Small intestine (tissue), 16 donors: ENCODE results near the gene ZFP69B. TPM values are rescaled to one million over a fixed set of nuclear protein-coding genes. Genes with fewer than 3 reads are reported as not detected.

ENCODE experiments used
- DNase-seq, 2 donors: peaks; one replicate each; pipeline versions ENCODE4 v3.0.0 to v3.0.0-alpha.2; 2013
- FAIRE-seq: peaks from 2 replicates; lab custom pipeline; 2012; peaks lifted over from hg19 to GRCh38; lab: Jason Lieb, UNC
- H3K27ac ChIP-seq, 3 donors: one replicate each; pipeline ENCODE4 v1.5.1; 2013; ENCODE audit warnings: low read length in 2 of 3, mild to moderate bottlenecking in 2 of 3, control low read depth in 1 of 3, inconsistent platforms in 1 of 3, low read depth in 1 of 3, moderate library complexity in 1 of 3
- H3K27me3 ChIP-seq, 3 donors: one replicate each; pipeline ENCODE4 v1.6.1; 2013; ENCODE audit warnings: low read length in 3 of 3, inconsistent platforms in 1 of 3; ENCODE audit not compliant: control insufficient read depth in 3 of 3, insufficient read depth in 3 of 3
- H3K36me3 ChIP-seq, 3 donors: one replicate each; pipeline ENCODE4 v1.6.1; 2013; ENCODE audit warnings: low read length in 3 of 3, inconsistent platforms in 1 of 3, low read depth in 1 of 3, mild to moderate bottlenecking in 1 of 3, moderate library complexity in 1 of 3; ENCODE audit not compliant: control insufficient read depth in 3 of 3, insufficient read depth in 2 of 3
- H3K4me1 ChIP-seq, 3 donors: one replicate each; pipeline ENCODE4 v1.6.1; 2013; ENCODE audit warnings: low read length in 2 of 3, inconsistent platforms in 1 of 3, low read depth in 1 of 3, mild to moderate bottlenecking in 1 of 3, moderate library complexity in 1 of 3; ENCODE audit not compliant: control insufficient read depth in 3 of 3, insufficient read depth in 2 of 3
- H3K4me3 ChIP-seq, 3 donors: one replicate each; pipeline ENCODE4 v1.5.1; 2013; ENCODE audit warnings: low read length in 3 of 3, control low read depth in 1 of 3, inconsistent platforms in 1 of 3, low read depth in 1 of 3, mild to moderate bottlenecking in 1 of 3, moderate library complexity in 1 of 3
- H3K9me3 ChIP-seq, 2 donors: one replicate each; pipeline ENCODE4 v1.6.1; 2013; ENCODE audit warnings: low read depth in 1 of 2, low read length in 1 of 2; ENCODE audit not compliant: control insufficient read depth in 2 of 2, insufficient read depth in 1 of 2
- WGBS, 3 donors: extraction: QIAGEN DNeasy Blood & Tissue Kit; methylation state at CpG; one replicate each; pipeline ENCODE4 v1.1.7; 2013; 5-methylcytosine and 5-hydroxymethylcytosine counted together
- long read RNA-seq, 10 donors: transcript quantifications; one replicate each; lab custom pipeline, GENCODE V29; 2026
- polyA plus RNA-seq, 4 donors: library from polyadenylated mRNA; stranded (reverse) in 3 of 4; unstranded in 1 of 4; fragments of 200-250 nt in 3 of 4; fragments of 120-200 nt in 1 of 4; gene quantifications; one replicate each; pipeline versions ENCODE4 v1.2.1 to v1.2.3, GENCODE V29; 2013
- donor health status: healthy with polysubstance abuse.
- donor health status: control.
- donor health status: control.
- donor health status: Bipolar disorder and iron deficiency.
- donor health status: healthy.

Gene ZFP69B
- 1 to 10 TPM in 2 of 4 donors, not detected in 2; 1.2 to 2.6 TPM for polyA plus RNA-seq
- long read RNA-seq, donor 1: 0 reads
- long read RNA-seq, donor 2: 0 reads
- long read RNA-seq, donor 3: 0 reads
- long read RNA-seq, donor 4: 0 reads
- long read RNA-seq, donor 5: 0 reads
- long read RNA-seq, donor 6: 0 reads
- long read RNA-seq, donor 7: 0 reads
- long read RNA-seq, donor 8: 0 reads
- long read RNA-seq, donor 9: 0 reads
- long read RNA-seq, donor 10, partial matches to known transcripts: 0 of 1 reads
- long read RNA-seq, donor 10, other reads (novel, unspliced or antisense): 0 of 1 reads

- DNase-seq (peak; percentile 80 to 95), FAIRE-seq (no peak)
- peak within 1 kb of the TSS in 2 of 3 donors; percentile 84 to 87 for H3K27ac ChIP-seq
- H3K4me1 ChIP-seq: peaks cover 0 to 5% (median 4%) of the 10 kb centered on the region in 3 donors
- peak within 1 kb of the TSS; percentile 62 to 82 (median 70) for H3K4me3 ChIP-seq
- peaks cover 0 to 39% of the 10 kb centered on the region in 2 donors for H3K9me3 ChIP-seq
- H3K27me3 ChIP-seq: no peaks in the 10 kb centered on the region
- H3K36me3 ChIP-seq: peaks cover 0 to 5% (median 0%) of the 10 kb centered on the region in 3 donors
- WGBS, 3 donors: 0% methylated on average over 45 to 64 of the region's 64 CpGs
Measured at GRCh38 chr1:40449684-40450494, at the start of gene ZFP69B. ZFP69B (plus strand) TSS chr1:40450476; CDS start chr1:40450962, 486 bp downstream.

- Histone ChIP-seq H3K36me3 (no peaks in the 10 kb centered on the region), H3K27ac (no peak overlapping the region), H3K9me3 (no peaks in the 10 kb centered on the region), H3K4me1 (peaks cover 0 to 3% (median 2%) of the 10 kb centered on the region in 3 donors), H3K27me3 (no peaks in the 10 kb centered on the region), H3K4me3 (no peak overlapping the region)
- 77 to 90% (median 89%) methylated on average over 7 of the region's 7 CpGs for WGBS, 3 donors
- no peak for DNase-seq
- no peak for FAIRE-seq
Measured at GRCh38 chr1:40401473-40402201, 48.6 kb upstream of the ZFP69B start.

GRCh38 chr1:40404670-40405462 is 45.4 kb upstream of the ZFP69B start:
- WGBS, 3 donors: 49 to 51% (median 50%) methylated on average over 11 of the region's 11 CpGs
- DNase-seq: peak; percentile 65 to 68
- Histone ChIP-seq H3K27ac (no peak overlapping the region), H3K4me1 (peaks cover 0 to 2% (median 0%) of the 10 kb centered on the region in 3 donors), H3K9me3 (no peaks in the 10 kb centered on the region), H3K4me3 (no peak overlapping the region), H3K27me3 (no peaks in the 10 kb centered on the region), H3K36me3 (peaks cover 0 to 9% (median 5%) of the 10 kb centered on the region in 3 donors)
- FAIRE-seq: peak; percentile 75

DNA sequence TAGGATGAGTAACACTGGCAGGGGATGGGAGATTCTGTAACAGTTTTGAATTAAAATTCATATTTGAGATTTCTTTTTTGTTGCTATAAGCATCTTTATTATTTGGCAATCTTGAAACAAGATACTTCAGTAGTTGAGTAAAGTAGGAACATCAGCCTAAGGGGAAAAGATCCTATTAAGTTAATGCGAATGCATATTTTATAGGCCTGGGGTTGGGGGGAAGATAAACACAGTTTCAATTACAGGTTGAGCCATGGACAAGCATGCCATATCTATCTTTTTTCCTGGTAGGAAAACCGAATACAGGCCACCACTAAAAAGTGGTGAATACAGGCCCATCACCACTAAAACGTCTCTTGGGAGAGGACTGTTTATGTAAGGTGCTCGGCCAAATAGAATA is 44.5 kb upstream of the ZFP69B start:
- DNase-seq: no peak
- no peak for FAIRE-seq
- H3K4me3 ChIP-seq: no peak overlapping the region
- H3K27me3 ChIP-seq: no peaks in the 10 kb centered on the region
- H3K27ac ChIP-seq: no peak overlapping the region
- no peaks in the 10 kb centered on the region for H3K9me3 ChIP-seq
- peaks cover 0 to 11% (median 7%) of the 10 kb centered on the region in 3 donors for H3K36me3 ChIP-seq
- 82 to 83% (median 83%) methylated on average over 4 of the region's 4 CpGs for WGBS, 3 donors
- no peaks in the 10 kb centered on the region for H3K4me1 ChIP-seq

- Histone ChIP-seq H3K9me3 (no peaks in the 10 kb centered on the region), H3K4me3 (no peak overlapping the region), H3K27me3 (no peaks in the 10 kb centered on the region), H3K4me1 (no peaks in the 10 kb centered on the region), H3K36me3 (peaks cover 0 to 11% (median 7%) of the 10 kb centered on the region in 3 donors), H3K27ac (no peak overlapping the region)
- FAIRE-seq: peak; percentile 61
- DNase-seq: no peak
Measured at GRCh38 chr1:40407453-40407852, 42.8 kb upstream of the ZFP69B start.

DNA sequence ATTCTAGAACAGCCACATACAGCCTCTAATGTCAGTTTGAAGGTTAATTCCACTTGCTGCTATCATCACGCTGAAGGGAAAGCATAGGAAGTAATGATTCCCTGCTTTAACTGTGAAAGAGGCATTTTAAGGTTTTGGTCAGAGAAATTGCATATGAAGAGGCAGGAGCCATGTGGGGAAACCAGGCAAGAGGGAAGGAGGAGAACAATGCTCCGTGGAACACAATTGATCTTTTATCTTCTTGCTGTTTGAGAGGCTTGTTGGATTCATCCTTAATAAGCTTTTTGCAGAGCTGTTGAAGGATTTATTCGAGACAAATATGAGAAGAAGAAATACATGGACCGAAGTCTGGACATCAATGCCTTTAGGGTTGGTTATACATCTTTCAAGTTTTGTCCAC is 40.8 kb upstream of the ZFP69B start:
- no peak for DNase-seq
- Histone ChIP-seq H3K4me1 (no peaks in the 10 kb centered on the region), H3K36me3 (peaks cover 4 to 20% (median 11%) of the 10 kb centered on the region in 3 donors), H3K9me3 (no peaks in the 10 kb centered on the region), H3K27ac (no peak overlapping the region), H3K4me3 (no peak overlapping the region), H3K27me3 (no peaks in the 10 kb centered on the region)
- WGBS, 3 donors: 89 to 98% (median 96%) methylated on average over 4 of the region's 4 CpGs
- FAIRE-seq: no peak

DNA sequence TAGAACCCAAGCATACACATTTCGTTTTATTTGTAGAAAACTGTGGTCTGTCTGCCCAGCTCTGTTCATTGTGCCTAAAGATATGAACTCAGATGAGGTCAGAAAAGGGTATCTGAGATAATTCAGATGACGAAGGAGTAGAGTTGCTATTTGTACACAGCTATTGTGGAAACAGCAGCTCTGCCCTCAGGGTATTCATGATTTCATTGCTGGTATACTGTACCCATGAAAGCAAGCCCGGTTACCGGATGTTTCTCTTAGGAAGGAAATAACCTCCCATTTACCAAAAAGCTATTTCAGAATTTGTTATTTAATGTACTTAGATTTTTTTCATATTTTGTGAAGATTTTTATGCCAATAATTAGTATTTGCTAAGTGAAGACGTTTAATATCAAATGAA is 39.0 kb upstream of the ZFP69B start:
- H3K9me3 ChIP-seq: no peaks in the 10 kb centered on the region
- H3K27me3 ChIP-seq: no peaks in the 10 kb centered on the region
- WGBS, 3 donors: 89 to 97% (median 91%) methylated on average over 5 of the region's 5 CpGs
- peaks cover 11 to 24% (median 11%) of the 10 kb centered on the region in 3 donors for H3K36me3 ChIP-seq
- no peaks in the 10 kb centered on the region for H3K4me1 ChIP-seq
- H3K27ac ChIP-seq: no peak overlapping the region
- no peak for FAIRE-seq
- H3K4me3 ChIP-seq: no peak overlapping the region
- no peak for DNase-seq
